HepG2 (cell line): ENCODE results near the gene HMG20B. TPM values are rescaled to one million over a fixed set of nuclear protein-coding genes. Genes with fewer than 3 reads are reported as not detected.
A peak's percentile ranks its signal among the peaks of the same experiment; 100 is the strongest.

Source experiments
- BRCA1 ChIP-seq: sonication (generic); formaldehyde crosslinking; IDR thresholded peaks from 2 replicates; pipeline ENCODE4 v1.4.0; 2020; ENCODE audit warnings: missing genetic modification reagents
- FOXC1 ChIP-seq: sonication (generic); formaldehyde crosslinking; IDR thresholded peaks from 2 replicates; pipeline ENCODE4 v1.8.0; 2022; ENCODE audit warnings: mild to moderate bottlenecking, missing genetic modification reagents, borderline replicate concordance
- MED1 ChIP-seq: sonication (generic); formaldehyde crosslinking; IDR thresholded peaks from 2 replicates; pipeline ENCODE4 v1.4.0; 2020; ENCODE audit warnings: missing genetic modification reagents
- NCOA2 ChIP-seq: sonication (generic); formaldehyde crosslinking; IDR thresholded peaks from 2 replicates; pipeline ENCODE4 v1.8.0; 2022; ENCODE audit warnings: inconsistent platforms
- POLR2G ChIP-seq: fragments of 200-400 bp; formaldehyde crosslinking; IDR thresholded peaks from 2 replicates; pipeline ENCODE4 v1.6.1; 2018; ENCODE audit warnings: mild to moderate bottlenecking, low read depth, low read length, moderate library complexity
- PPARG ChIP-seq: conservative IDR thresholded peaks from 2 replicates; pipeline ENCODE4 v1.6.1; 2016; ENCODE audit warnings: missing biosample characterization, missing genetic modification reagents
- SAFB2 ChIP-seq: sonication (generic); formaldehyde crosslinking; IDR thresholded peaks from 2 replicates; pipeline ENCODE4 v1.5.1; 2020; ENCODE audit warnings: missing genetic modification reagents, low read depth, mild to moderate bottlenecking, borderline replicate concordance
- THYN1 ChIP-seq: sonication (generic); formaldehyde crosslinking; IDR thresholded peaks from 2 replicates; pipeline ENCODE4 v1.8.1; 2023; ENCODE audit warnings: low read depth, mild to moderate bottlenecking, moderate library complexity, missing genetic modification reagents, borderline replicate concordance
- YEATS4 ChIP-seq: sonication (generic); formaldehyde crosslinking; IDR thresholded peaks from 2 replicates; pipeline ENCODE4 v1.4.0; 2020; ENCODE audit warnings: missing genetic modification reagents, borderline replicate concordance
- ZNF552 ChIP-seq: sonication (generic); formaldehyde crosslinking; IDR thresholded peaks from 2 replicates; pipeline ENCODE4 v1.9.0; 2022; ENCODE audit warnings: missing genetic modification reagents, mild to moderate bottlenecking, borderline replicate concordance
- ZNF644 ChIP-seq: IDR thresholded peaks from 2 replicates; pipeline ENCODE4 v1.6.1; 2016; ENCODE audit warnings: low read depth
- ZNF703 ChIP-seq: sonication (generic); formaldehyde crosslinking; IDR thresholded peaks from 2 replicates; pipeline ENCODE4 v1.5.1; 2020; ENCODE audit warnings: missing genetic modification reagents, mild to moderate bottlenecking, moderate library complexity, borderline replicate concordance
- ZNF724P ChIP-seq: sonication (generic); formaldehyde crosslinking; IDR thresholded peaks from 2 replicates; pipeline ENCODE4 v1.8.0; 2022; ENCODE audit warnings: missing genetic modification reagents, borderline replicate concordance
- ZNF784 ChIP-seq: sonication (generic); formaldehyde crosslinking; IDR thresholded peaks from 2 replicates; pipeline ENCODE4 v1.5.1; 2020; ENCODE audit warnings: missing genetic modification reagents, mild to moderate bottlenecking, borderline replicate concordance
- polyA plus RNA-seq, 8 experiments: library from polyadenylated mRNA; depleted of rRNA in 3 of 8; stranded (reverse) in 7 of 8; unstranded in 1 of 8; fragments of >200 nt; fragmentation: Illumina TruSeq in 4 of 8; extraction: Trizol in 4 of 8; gene quantifications; 2 replicates each; pipeline versions ENCODE4 v1.2.1 to v1.2.3, GENCODE V29; 2011 to 2016; ENCODE audit warnings: low read depth in 4 of 8, missing spikeins in 1 of 8, mixed read lengths in 1 of 8; ENCODE audit not compliant: insufficient read depth in 1 of 8
- total RNA-seq, 5 experiments: library from RNA; depleted of rRNA; stranded (reverse); fragments of >200 nt; fragmentation: Illumina TruSeq; extraction: Trizol; gene quantifications; 2 replicates each; pipeline ENCODE4 v1.2.3, GENCODE V29; 2016; ENCODE audit warnings: low read depth in 1 of 5
- TF ChIP-seq, protein P1 (sequence below): sonication (generic); formaldehyde crosslinking; IDR thresholded peaks from 2 replicates; pipeline ENCODE4 v1.5.1; 2020; ENCODE audit warnings: mild to moderate bottlenecking, missing genetic modification reagents, borderline replicate concordance
- TF ChIP-seq, protein P2 (sequence below): IDR thresholded peaks from 2 replicates; pipeline ENCODE4 v1.6.1; 2016; ENCODE audit warnings: missing biosample characterization, missing genetic modification reagents, low read depth
- TF ChIP-seq, protein P3 (sequence below): sonication (generic); formaldehyde crosslinking; IDR thresholded peaks from 2 replicates; pipeline ENCODE4 v1.9.0; 2021; ENCODE audit warnings: missing genetic modification reagents, borderline replicate concordance

The HMG20B gene
- total and polyA plus RNA-seq, 2 of the 13 experiments (the other 11 are each of a cell fraction or from before 2014, with no cell fraction given) = 23.9 to 29.2 TPM

DNA sequence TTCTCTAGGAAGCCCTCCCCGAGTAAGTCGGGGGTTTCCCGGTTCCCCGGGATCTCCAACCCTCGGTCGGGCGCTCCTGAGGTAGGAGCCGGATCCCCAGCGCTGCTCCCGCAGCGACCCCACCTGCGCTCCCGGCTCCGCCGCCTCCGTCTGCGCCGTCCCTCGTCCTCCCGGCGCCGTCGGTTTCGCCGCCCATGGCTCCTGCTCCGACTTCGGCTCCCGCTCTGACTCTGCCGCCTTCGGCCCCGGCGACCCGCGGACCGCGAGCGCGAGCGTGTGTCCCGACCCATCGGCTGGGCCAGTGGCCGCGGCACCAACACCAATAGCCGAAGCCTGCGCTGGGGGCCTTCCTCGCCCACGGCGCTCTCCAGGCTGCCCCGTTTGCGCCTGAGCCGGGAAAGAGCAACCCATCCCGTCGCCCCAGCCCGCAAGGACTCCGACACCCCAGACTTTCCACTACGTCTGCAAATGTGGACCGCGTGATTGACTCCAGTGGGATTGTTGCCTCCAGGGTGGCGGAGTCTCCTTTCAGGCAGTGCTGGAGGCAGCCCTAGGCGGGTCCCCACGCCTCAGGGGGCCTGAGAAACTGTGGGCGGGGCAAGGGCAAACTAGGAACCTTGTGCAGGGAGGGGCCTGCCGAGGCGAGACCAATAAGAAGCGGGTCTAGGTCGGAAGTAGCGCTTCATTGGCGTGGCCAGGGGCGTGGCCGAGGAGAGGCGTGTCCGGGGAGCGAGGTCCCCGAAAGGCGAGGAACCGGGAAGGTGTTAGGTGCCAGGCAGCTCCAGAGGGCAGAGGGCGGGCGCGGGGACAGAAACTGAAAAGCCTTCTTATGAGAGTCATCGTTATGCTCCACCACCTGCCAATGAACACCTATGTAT lies 54.0 kb downstream of the HMG20B start, which contains the start of gene CACTIN (continued):
- no peak for TF ChIP-seq THYN1 (CRISPR knock-in tag)
- TF ChIP-seq BRCA1 = 0 out of 2 replicates have a peak, but pooled peaks have one; percentile 55
- TF ChIP-seq, protein P1, sequence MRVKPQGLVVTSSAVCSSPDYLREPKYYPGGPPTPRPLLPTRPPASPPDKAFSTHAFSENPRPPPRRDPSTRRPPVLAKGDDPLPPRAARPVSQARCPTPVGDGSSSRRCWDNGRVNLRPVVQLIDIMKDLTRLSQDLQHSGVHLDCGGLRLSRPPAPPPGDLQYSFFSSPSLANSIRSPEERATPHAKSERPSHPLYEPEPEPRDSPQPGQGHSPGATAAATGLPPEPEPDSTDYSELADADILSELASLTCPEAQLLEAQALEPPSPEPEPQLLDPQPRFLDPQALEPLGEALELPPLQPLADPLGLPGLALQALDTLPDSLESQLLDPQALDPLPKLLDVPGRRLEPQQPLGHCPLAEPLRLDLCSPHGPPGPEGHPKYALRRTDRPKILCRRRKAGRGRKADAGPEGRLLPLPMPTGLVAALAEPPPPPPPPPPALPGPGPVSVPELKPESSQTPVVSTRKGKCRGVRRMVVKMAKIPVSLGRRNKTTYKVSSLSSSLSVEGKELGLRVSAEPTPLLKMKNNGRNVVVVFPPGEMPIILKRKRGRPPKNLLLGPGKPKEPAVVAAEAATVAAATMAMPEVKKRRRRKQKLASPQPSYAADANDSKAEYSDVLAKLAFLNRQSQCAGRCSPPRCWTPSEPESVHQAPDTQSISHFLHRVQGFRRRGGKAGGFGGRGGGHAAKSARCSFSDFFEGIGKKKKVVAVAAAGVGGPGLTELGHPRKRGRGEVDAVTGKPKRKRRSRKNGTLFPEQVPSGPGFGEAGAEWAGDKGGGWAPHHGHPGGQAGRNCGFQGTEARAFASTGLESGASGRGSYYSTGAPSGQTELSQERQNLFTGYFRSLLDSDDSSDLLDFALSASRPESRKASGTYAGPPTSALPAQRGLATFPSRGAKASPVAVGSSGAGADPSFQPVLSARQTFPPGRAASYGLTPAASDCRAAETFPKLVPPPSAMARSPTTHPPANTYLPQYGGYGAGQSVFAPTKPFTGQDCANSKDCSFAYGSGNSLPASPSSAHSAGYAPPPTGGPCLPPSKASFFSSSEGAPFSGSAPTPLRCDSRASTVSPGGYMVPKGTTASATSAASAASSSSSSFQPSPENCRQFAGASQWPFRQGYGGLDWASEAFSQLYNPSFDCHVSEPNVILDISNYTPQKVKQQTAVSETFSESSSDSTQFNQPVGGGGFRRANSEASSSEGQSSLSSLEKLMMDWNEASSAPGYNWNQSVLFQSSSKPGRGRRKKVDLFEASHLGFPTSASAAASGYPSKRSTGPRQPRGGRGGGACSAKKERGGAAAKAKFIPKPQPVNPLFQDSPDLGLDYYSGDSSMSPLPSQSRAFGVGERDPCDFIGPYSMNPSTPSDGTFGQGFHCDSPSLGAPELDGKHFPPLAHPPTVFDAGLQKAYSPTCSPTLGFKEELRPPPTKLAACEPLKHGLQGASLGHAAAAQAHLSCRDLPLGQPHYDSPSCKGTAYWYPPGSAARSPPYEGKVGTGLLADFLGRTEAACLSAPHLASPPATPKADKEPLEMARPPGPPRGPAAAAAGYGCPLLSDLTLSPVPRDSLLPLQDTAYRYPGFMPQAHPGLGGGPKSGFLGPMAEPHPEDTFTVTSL (CRISPR knock-in tag) = no peak
- TF ChIP-seq YEATS4 = peak; percentile 83
- peak; percentile 24; the same call in 1 of the 2 replicates for TF ChIP-seq ZNF703 (CRISPR knock-in tag)
- TF ChIP-seq, protein P2, sequence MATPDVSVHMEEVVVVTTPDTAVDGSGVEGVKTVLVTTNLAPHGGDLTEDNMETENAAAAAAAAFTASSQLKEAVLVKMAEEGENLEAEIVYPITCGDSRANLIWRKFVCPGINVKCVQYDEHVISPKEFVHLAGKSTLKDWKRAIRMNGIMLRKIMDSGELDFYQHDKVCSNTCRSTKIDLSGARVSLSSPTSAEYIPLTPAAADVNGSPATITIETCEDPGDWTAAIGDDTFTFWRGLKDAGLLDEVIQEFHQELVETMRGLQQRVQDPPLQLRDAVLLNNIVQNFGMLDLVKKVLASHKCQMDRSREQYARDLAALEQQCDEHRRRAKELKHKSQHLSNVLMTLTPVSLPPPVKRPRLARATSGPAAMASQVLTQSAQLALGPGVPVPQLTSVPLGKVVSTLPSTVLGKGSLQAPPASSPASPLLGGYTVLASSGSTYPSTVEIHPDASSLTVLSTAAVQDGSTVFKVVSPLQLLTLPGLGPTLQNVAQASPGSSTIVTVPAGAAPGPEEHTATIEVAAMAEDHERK (CRISPR knock-in tag) = 0 out of 2 replicates have a peak, but pooled peaks have one; percentile 38
- no peak; the same call in 1 of the 2 replicates for TF ChIP-seq ZNF784
- TF ChIP-seq NCOA2 (CRISPR knock-in tag) = peak; percentile 30; the same call in 1 of the 2 replicates
- TF ChIP-seq, protein P3, sequence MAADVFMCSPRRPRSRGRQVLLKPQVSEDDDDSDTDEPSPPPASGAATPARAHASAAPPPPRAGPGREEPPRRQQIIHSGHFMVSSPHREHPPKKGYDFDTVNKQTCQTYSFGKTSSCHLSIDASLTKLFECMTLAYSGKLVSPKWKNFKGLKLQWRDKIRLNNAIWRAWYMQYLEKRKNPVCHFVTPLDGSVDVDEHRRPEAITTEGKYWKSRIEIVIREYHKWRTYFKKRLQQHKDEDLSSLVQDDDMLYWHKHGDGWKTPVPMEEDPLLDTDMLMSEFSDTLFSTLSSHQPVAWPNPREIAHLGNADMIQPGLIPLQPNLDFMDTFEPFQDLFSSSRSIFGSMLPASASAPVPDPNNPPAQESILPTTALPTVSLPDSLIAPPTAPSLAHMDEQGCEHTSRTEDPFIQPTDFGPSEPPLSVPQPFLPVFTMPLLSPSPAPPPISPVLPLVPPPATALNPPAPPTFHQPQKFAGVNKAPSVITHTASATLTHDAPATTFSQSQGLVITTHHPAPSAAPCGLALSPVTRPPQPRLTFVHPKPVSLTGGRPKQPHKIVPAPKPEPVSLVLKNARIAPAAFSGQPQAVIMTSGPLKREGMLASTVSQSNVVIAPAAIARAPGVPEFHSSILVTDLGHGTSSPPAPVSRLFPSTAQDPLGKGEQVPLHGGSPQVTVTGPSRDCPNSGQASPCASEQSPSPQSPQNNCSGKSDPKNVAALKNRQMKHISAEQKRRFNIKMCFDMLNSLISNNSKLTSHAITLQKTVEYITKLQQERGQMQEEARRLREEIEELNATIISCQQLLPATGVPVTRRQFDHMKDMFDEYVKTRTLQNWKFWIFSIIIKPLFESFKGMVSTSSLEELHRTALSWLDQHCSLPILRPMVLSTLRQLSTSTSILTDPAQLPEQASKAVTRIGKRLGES (CRISPR knock-in tag) = no peak
- peak; percentile 70; the same call in 1 of the 2 replicates for TF ChIP-seq FOXC1
- TF ChIP-seq PPARG (CRISPR knock-in tag) = no peak; the same call in 1 of the 2 replicates
- peak; percentile 94 for TF ChIP-seq POLR2G
- TF ChIP-seq ZNF724P (CRISPR knock-in tag) = no peak
- TF ChIP-seq ZNF552 (CRISPR knock-in tag) = peak; percentile 63; the same call in 1 of the 2 replicates
- no peak for TF ChIP-seq ZNF644 (CRISPR knock-in tag)
- TF ChIP-seq SAFB2 = peak; percentile 77
- TF ChIP-seq MED1 (CRISPR knock-in tag) = peak; percentile 59
